Peyer's patch (tissue), 4 donors: ENCODE data around the gene MAPT.

ENCODE experiments used
- CTCF ChIP-seq, 6 experiments: fragments of 450-650 bp in 4 of 6; fragments of 200-600 bp in 2 of 6; sonication (generic) in 1 of 6; IDR thresholded peaks; one replicate each; pipeline ENCODE4 v1.5.1; 2017 to 2019; ENCODE audit warnings: antibody characterized with exemption in 6 of 6, mild to moderate bottlenecking in 3 of 6, moderate library complexity in 1 of 6
- POLR2A ChIP-seq, 2 donors: fragments of 450-650 bp; IDR thresholded peaks; one replicate each; pipeline ENCODE4 v1.5.1; 2017; ENCODE audit warnings: antibody characterized with exemption in 2 of 2, mild to moderate bottlenecking in 2 of 2, moderate library complexity in 2 of 2

- TF ChIP-seq CTCF (IDR thresholded peaks at IDR 0.05) (no peak), POLR2A (IDR thresholded peaks at IDR 0.05) (no peak)
These were observed 108.6 kb downstream of the MAPT start for GRCh38 chr17:46002973-46003316.
